Effector memory CD4-positive, alpha-beta T cell (primary cell): ENCODE results near the gene CHGA.

Source experiments
- DNase-seq, 3 donors: peaks; one replicate each; pipeline ENCODE4 v3.0.0-alpha.2; 2020
- H3K27ac ChIP-seq: 2 replicates; pipeline ENCODE4 v1.7.0; 2013; ENCODE audit warnings: mild to moderate bottlenecking, low read length, moderate library complexity; ENCODE audit not compliant: insufficient read depth, poor library complexity, severe bottlenecking
- H3K27me3 ChIP-seq: replicated peaks from 2 replicates; pipeline ENCODE4 v1.7.0; 2013; ENCODE audit warnings: mild to moderate bottlenecking, low read length; ENCODE audit not compliant: insufficient read depth, control insufficient read depth, poor library complexity, severe bottlenecking
- H3K36me3 ChIP-seq: 2 replicates; pipeline ENCODE4 v1.7.0; 2013; ENCODE audit warnings: mild to moderate bottlenecking, low read length, moderate library complexity; ENCODE audit not compliant: control insufficient read depth, insufficient read depth
- H3K4me1 ChIP-seq: 2 replicates; pipeline ENCODE4 v1.7.0; 2013; ENCODE audit warnings: low read length, mild to moderate bottlenecking; ENCODE audit not compliant: control insufficient read depth, insufficient read depth, poor library complexity, severe bottlenecking
- H3K4me3 ChIP-seq: 2 replicates; pipeline ENCODE4 v1.7.0; 2013; ENCODE audit warnings: low read length, low read depth, mild to moderate bottlenecking; ENCODE audit not compliant: insufficient read depth, poor library complexity, severe bottlenecking
- H3K9me3 ChIP-seq: 2 replicates; pipeline ENCODE4 v1.7.0; 2013; ENCODE audit warnings: mild to moderate bottlenecking, low read length, moderate library complexity; ENCODE audit not compliant: control insufficient read depth

CHGA gene

DNA sequence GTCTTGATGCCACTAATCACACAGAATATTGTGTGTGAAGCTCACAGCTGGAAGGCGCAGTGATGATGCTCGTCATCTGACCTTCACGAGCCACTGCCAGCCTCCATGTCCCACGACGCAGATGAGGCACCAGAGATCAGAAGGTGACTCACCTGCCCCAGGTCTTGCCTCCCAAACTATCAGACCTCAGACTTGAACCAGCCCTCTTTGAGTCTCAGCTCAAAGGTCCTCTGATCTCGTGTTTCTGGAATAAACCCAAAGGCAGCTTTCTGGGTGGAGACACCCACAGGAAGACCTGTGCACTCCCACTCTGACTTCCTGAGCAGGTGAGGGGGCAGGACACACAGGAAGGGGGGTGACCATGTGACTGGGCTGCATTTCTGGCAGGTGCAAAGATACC lies 19.6 kb upstream of the CHGA start:
- Histone ChIP-seq H3K27me3 (peaks cover 4% of the 10 kb centered on the region), H3K4me1 (peaks cover 10% of the 10 kb centered on the region), H3K9me3 (no peaks in the 10 kb centered on the region), H3K27ac (no peak overlapping the region), H3K4me3 (no peak overlapping the region), H3K36me3 (no peaks in the 10 kb centered on the region)
- no peak for DNase-seq

DNA sequence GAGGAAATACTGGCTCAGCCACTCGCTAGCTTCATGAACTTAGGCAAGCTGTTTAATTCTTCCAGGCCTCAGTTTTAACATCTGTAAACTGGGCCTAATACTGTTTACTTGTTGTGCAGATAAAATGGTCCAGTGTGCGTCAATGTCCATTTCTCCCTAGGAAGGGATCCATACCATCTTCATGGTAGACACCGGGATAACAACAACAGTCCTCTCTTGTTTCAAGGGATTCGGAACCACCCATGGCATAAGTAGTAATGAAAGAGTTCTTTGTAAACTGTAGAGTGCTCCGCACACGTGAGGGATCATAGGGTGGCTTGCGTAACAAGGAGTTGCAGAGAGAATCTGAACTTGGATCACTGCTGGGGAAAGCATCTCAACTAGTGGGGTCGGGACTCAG lies 17.3 kb upstream of the CHGA start:
- Histone ChIP-seq H3K4me1 (peaks cover 10% of the 10 kb centered on the region), H3K27ac (no peak overlapping the region), H3K36me3 (no peaks in the 10 kb centered on the region), H3K27me3 (peaks cover 4% of the 10 kb centered on the region), H3K4me3 (no peak overlapping the region), H3K9me3 (no peaks in the 10 kb centered on the region)
- no peak for DNase-seq

DNA sequence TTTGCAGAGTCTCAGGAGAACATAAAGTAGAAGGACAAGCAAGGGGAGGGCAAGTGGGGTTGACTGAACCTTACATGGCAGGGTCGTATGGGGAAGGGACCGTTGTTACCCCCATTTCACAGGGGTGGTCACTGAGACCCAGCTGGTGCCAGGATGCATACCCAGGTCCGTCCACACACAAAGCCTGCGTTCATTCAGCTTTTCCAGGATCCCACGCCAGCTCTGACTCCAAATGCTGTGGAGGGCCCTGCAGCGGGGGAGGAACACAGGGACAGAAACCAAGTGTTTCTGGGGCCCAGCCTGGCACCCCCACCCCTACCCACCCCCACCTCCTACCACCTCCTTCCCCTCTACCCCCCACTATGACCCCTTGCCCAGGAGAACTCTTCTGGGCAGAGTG lies 16.5 kb upstream of the CHGA start:
- no peak overlapping the region for H3K27ac ChIP-seq

DNA sequence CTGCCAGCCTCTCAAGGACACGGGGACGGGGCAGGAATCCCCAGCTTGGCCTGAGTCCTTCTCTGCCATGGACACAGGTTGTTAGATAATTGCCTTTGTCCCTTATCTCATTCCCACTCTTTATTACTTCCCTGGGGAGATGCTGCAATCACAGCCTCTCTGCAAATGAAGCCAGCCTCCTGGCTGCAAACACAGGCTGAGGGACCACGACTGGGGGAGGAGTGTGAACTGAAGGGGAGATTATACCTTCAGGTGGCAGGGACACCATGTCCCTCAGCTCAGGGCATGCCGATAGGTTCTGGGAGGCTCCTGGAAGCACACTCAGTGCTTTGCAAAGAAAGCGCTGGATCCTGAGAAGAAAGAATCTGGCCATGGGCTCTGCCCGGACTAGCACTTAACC lies 16.1 kb upstream of the CHGA start:
- Histone ChIP-seq H3K4me3 (no peak overlapping the region), H3K9me3 (no peaks in the 10 kb centered on the region), H3K36me3 (no peaks in the 10 kb centered on the region), H3K27ac (no peak overlapping the region), H3K27me3 (peaks cover 4% of the 10 kb centered on the region), H3K4me1 (peaks cover 10% of the 10 kb centered on the region)
- no peak for DNase-seq

More for the DNA sequence above, 16.5 kb upstream of the CHGA start:
- H3K36me3 ChIP-seq = no peaks in the 10 kb centered on the region
- DNase-seq = no peak
- H3K4me1 ChIP-seq = peaks cover 10% of the 10 kb centered on the region
- no peaks in the 10 kb centered on the region for H3K9me3 ChIP-seq
- no peak overlapping the region for H3K4me3 ChIP-seq
- H3K27me3 ChIP-seq = peaks cover 4% of the 10 kb centered on the region

DNA sequence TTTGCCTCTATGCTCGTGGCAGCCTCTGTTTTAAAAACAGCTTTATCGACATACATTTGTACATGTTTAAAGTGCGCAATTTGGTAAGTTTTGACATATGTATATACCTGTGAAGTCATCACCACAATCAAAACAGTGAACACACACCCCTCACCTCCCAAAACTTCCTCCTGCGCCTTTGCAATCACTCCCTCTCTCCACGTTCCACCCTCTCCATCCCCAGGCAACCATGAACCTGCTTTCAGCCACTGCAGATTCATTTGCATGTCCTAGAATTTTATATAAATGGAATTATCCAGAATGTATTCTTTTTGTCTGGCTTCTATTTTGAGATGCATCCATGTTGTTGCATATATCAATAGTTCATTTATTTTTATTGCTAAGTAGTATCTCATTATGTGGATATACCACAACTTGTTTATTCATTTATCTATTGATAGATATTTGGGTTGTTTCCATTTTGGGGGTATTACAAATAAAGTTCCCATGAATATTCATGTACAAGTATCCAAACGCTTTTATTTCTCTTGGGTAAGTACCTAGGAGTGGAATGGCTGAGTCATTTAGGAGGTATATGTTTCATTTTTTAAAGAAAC lies 15.5 kb upstream of the CHGA start:
- Histone ChIP-seq H3K9me3 (no peaks in the 10 kb centered on the region), H3K4me3 (no peak overlapping the region), H3K4me1 (peaks cover 10% of the 10 kb centered on the region), H3K27me3 (peaks cover 4% of the 10 kb centered on the region), H3K27ac (no peak overlapping the region), H3K36me3 (no peaks in the 10 kb centered on the region)
- DNase-seq = no peak

DNA sequence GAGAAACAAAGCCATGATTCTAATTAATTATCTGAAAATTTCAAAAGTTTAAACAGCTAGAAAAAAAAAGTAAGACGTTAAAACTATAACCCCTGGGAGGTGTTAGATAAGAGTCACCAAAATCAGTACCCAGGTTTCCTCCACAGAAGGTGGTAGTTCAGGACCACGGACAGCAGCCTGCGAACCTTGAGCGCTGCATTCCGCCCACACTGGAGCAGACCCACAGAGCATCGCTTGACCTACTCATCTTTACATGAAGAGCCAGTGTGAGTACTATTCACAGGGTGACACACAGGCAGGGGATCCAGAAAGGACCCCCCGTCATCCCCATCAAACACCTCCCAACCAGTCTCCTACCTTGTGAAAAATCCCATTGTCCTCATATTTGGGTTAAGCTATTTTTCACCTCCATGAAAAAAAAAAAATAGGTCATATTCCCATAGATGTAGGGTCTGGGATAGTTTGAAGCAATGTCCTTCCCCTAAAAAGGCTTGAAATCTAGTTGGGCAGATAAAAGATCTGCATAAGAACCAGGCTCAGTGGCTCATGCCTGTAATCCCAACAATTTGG lies 8.8 kb upstream of the CHGA start:
- H3K4me3 ChIP-seq = no peak overlapping the region
- no peaks in the 10 kb centered on the region for H3K27me3 ChIP-seq
- no peaks in the 10 kb centered on the region for H3K4me1 ChIP-seq
- H3K36me3 ChIP-seq = no peaks in the 10 kb centered on the region
- H3K27ac ChIP-seq = no peak overlapping the region
- no peak for DNase-seq
- H3K9me3 ChIP-seq = no peaks in the 10 kb centered on the region

DNA sequence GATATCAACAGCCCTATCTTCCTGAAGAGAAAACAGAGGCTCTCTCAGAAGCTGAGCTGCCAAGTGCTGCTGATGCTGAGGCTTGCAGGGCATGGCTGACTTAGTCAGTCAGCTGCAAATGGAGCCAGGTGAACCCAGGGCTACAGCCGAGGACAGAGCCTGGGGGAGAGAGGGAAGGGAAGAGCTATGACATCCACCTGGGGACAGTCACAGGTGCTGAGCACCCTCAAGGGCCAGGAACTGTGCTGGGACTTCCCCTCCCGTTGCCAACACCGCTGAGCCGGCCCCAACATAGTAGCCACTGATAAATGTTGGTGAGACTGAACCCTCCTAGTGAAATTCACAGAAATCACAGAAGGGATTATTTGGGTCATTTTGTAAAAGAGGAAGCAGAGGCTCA lies 6.7 kb upstream of the CHGA start:
- Histone ChIP-seq H3K9me3 (no peaks in the 10 kb centered on the region), H3K4me1 (no peaks in the 10 kb centered on the region), H3K27ac (no peak overlapping the region), H3K27me3 (no peaks in the 10 kb centered on the region), H3K36me3 (no peaks in the 10 kb centered on the region), H3K4me3 (no peak overlapping the region)
- DNase-seq = no peak

DNA sequence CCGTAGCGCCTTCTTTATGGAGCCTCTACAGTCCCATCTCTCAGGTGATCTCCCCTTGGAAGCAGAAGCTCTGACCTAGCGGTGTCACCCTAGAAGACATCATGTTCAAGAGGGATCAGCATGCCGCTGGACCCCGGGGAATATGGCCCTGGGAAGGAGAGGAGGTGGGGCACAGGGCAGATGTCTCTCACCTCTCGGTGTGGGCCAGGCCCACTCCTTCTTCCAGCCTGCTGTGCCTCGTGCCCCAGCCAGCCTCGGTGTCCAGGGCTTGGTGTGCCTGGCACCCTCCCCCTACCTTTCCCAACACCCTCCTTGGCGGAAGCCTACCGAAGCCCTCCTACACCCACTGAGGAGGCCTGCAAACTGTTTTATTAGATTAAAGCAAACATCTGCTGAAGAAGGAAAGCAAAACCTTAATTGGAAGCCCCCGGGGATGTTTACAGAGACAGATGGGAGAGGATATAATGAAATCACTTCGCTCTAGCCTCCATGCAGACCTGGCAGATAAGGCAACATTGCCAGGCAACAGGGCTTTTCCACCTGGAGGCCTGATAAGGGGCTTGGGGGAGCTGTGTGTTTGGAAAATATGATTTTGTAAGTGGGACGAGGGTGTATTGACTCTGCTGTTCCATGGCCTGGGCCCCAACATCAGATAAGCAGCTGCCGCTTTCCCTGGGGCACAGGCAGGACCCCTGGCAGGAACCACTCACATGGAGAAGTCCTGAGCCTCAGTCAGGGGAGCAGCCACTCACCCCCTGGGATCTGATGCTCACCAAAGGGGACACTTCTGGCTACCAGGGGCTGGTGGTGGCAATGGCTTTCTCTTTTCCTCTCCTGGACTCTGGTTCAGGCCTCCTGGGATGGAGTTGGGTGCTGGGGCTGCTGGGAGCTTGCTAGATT lies 5.7 kb upstream of the CHGA start:
- DNase-seq = no peak
- H3K27me3 ChIP-seq = no peaks in the 10 kb centered on the region
- H3K36me3 ChIP-seq = no peaks in the 10 kb centered on the region
- no peaks in the 10 kb centered on the region for H3K4me1 ChIP-seq
- no peak overlapping the region for H3K27ac ChIP-seq
- no peak overlapping the region for H3K4me3 ChIP-seq
- no peaks in the 10 kb centered on the region for H3K9me3 ChIP-seq

DNA sequence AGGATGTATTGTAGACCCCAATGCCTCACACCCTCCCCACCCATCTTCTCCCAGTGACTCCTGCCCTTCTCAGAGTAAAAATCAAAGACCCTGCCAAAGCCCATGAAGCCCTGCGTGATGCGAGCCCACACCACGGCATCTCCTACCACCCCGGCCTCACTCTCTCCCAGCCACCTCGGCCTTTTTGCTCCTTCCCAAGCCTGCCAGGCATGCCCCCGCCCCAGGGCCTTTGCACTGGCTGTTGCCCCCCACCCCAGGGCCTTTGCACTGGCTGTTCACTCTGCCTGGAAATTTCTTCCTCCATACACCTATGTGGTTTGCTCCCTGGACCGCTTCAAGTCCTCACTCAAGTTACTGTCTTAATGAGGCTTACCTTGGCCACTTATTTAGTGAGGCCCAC lies 5.0 kb upstream of the CHGA start:
- H3K4me1 ChIP-seq = no peaks in the 10 kb centered on the region

DNA sequence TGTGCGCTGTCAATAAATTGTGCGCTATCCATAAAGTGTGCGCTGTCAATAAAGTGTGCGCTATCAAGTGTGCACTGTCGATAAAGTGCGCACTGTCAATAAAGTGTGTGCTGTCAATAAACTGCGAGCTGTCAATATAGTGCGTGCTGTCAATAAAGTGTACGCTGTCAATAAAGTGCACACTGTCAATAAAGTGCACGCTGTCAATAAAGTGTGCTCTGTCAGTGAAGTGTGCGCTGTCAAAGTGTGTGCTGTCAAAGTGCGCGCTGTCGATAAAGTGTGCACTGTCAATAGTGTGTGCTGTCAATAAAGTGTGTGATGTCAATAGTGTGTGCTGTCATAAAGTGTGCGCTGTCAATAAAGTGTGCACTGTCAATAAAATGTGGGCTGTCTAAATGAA lies 2.9 kb upstream of the CHGA start:
- Histone ChIP-seq H3K36me3 (no peaks in the 10 kb centered on the region), H3K9me3 (no peaks in the 10 kb centered on the region), H3K4me3 (no peak overlapping the region), H3K27ac (no peak overlapping the region), H3K27me3 (peaks cover 7% of the 10 kb centered on the region), H3K4me1 (no peaks in the 10 kb centered on the region)
- no peak for DNase-seq

More for the DNA sequence above, 5.0 kb upstream of the CHGA start:
- H3K27me3 ChIP-seq = no peaks in the 10 kb centered on the region
- H3K9me3 ChIP-seq = no peaks in the 10 kb centered on the region
- H3K27ac ChIP-seq = no peak overlapping the region
- no peak overlapping the region for H3K4me3 ChIP-seq
- H3K36me3 ChIP-seq = no peaks in the 10 kb centered on the region
- no peak for DNase-seq
